HepG2 (cell line): ENCODE measurements around the gene HEPH. TPM values are rescaled to one million over a fixed set of nuclear protein-coding genes. Genes with fewer than 3 reads are reported as not detected.

ENCODE experiments used
- ATAC-seq: fragments of 200-7000 bp; cut with Tn5 transposase; 3 replicates; pipeline ENCODE4 v1.9.1; 2020; ENCODE audit warnings: mild to moderate bottlenecking, moderate library complexity
- BruUV-seq: library from RNA; stranded (reverse); fragments of 400-500 nt; replicated peaks from 2 replicates; lab custom pipeline; 2021; lab: Mats Ljungman, UMichigan
- CTCF ChIA-PET: fragments of 300-600 bp; formaldehyde crosslinking; extraction: SDS; loops from one replicate; lab custom pipeline; 2021; ENCODE audit warnings: low total read pairs, inconsistent platforms, low intra/inter-chr PET ratio; lab: Yijun Ruan, JAX
- POLR2A ChIA-PET: fragments of 350-600 bp; sonication (Branson Sonifier 250); formaldehyde crosslinking; loops from one replicate; lab custom pipeline; 2020; ENCODE audit warnings: antibody characterized with exemption, inconsistent platforms; lab: Yijun Ruan, JAX
- DNase-seq: peaks from one replicate; pipeline ENCODE4 v3.0.0-alpha.2; 2015; ENCODE audit warnings: low spot score
- FAIRE-seq: peaks from 3 replicates; lab custom pipeline; 2011; peaks lifted over from hg19 to GRCh38; lab: Jason Lieb, UNC
- H2AFZ ChIP-seq: one replicate; pipeline ENCODE4 v1.6.1; 2011; ENCODE audit warnings: low read length, inconsistent platforms
- H3K27ac ChIP-seq: fragments of 300-600 bp; 3 replicates; pipeline ENCODE4 v1.8.0; 2011; ENCODE audit warnings: mixed run types, mild to moderate bottlenecking, mixed read lengths, low read length, inconsistent platforms; ENCODE audit not compliant: insufficient read depth; ENCODE audit errors: extremely low read length
- H3K27me3 ChIP-seq, 2 experiments: fragments of 200-600 bp in 1 of 2; 2 replicates in 1 of 2; 3 replicates in 1 of 2; pipeline versions ENCODE4 v1.6.0 to v1.8.0; 2011; ENCODE audit warnings: low read length in 2 of 2, mild to moderate bottlenecking in 2 of 2, moderate library complexity in 2 of 2, inconsistent platforms in 1 of 2; ENCODE audit not compliant: insufficient read depth in 2 of 2, control insufficient read depth in 1 of 2
- H3K36me3 ChIP-seq, 2 experiments: fragments of 200-600 bp in 1 of 2; replicated peaks in 1 of 2; 2 replicates in 1 of 2; 3 replicates in 1 of 2; pipeline versions ENCODE4 v1.5.1 to v1.8.0; 2011; ENCODE audit warnings: low read length in 2 of 2, inconsistent platforms in 1 of 2; ENCODE audit not compliant: insufficient read depth in 2 of 2, control insufficient read depth in 1 of 2
- H3K4me1 ChIP-seq: 2 replicates; pipeline ENCODE4 v1.5.1; 2012; ENCODE audit warnings: low read length, inconsistent platforms; ENCODE audit not compliant: insufficient read depth
- H3K4me2 ChIP-seq: 2 replicates; pipeline ENCODE4 v1.6.0; 2011; ENCODE audit warnings: low read depth, low read length, inconsistent platforms
- H3K4me3 ChIP-seq, 3 experiments: fragments of 200-600 bp in 1 of 3; sonication (generic), shearing (Covaris generic) in 1 of 3; replicated peaks in 1 of 3; 2 replicates each; pipeline ENCODE4 v1.5.1; 2011 to 2016; ENCODE audit warnings: low read length in 3 of 3, inconsistent platforms in 2 of 3, low read depth in 2 of 3, mild to moderate bottlenecking in 2 of 3, control low read depth in 1 of 3, mixed read lengths in 1 of 3; ENCODE audit not compliant: insufficient read depth in 1 of 3
- H3K79me2 ChIP-seq: one replicate; pipeline ENCODE4 v1.6.1; 2011; ENCODE audit warnings: low read length, inconsistent platforms; ENCODE audit not compliant: insufficient read depth
- H3K9ac ChIP-seq: 2 replicates; pipeline ENCODE4 v1.6.0; 2011; ENCODE audit warnings: mild to moderate bottlenecking, low read depth, low read length, inconsistent platforms; ENCODE audit not compliant: insufficient read depth
- H3K9me3 ChIP-seq: 2 replicates; pipeline ENCODE4 v1.5.1; 2012; ENCODE audit warnings: mild to moderate bottlenecking, low read length
- H4K20me1 ChIP-seq: 2 replicates; pipeline ENCODE4 v1.6.0; 2011; ENCODE audit warnings: inconsistent platforms, mild to moderate bottlenecking, low read length, moderate library complexity; ENCODE audit not compliant: insufficient read depth
- FOSL2 ChIP-seq: sonication (generic); formaldehyde crosslinking; IDR thresholded peaks from 2 replicates; pipeline ENCODE4 v1.4.0; 2020; ENCODE audit warnings: missing genetic modification reagents
- KDM6A ChIP-seq: IDR thresholded peaks from 2 replicates; pipeline ENCODE4 v1.6.1; 2016; ENCODE audit warnings: low read depth
- MAFF ChIP-seq: IDR thresholded peaks from 2 replicates; pipeline ENCODE4 v1.6.1; 2011; ENCODE audit warnings: low read depth, low read length, improper control_type of control experiment
- SRY ChIP-seq: sonication (generic); formaldehyde crosslinking; IDR thresholded peaks from 2 replicates; pipeline ENCODE4 v1.8.0; 2022; ENCODE audit warnings: mild to moderate bottlenecking, missing genetic modification reagents
- STAG1 ChIP-seq: sonication (generic); formaldehyde crosslinking; IDR thresholded peaks from 2 replicates; pipeline ENCODE4 v1.4.0; 2020; ENCODE audit warnings: missing genetic modification reagents
- TCF7 ChIP-seq: sonication (generic); IDR thresholded peaks from 2 replicates; pipeline ENCODE4 v1.6.1; 2016; ENCODE audit warnings: antibody characterized with exemption, low read depth
- ZBTB42 ChIP-seq: sonication (generic); formaldehyde crosslinking; IDR thresholded peaks from 2 replicates; pipeline ENCODE4 v1.5.0; 2020; ENCODE audit warnings: mild to moderate bottlenecking, missing genetic modification reagents
- ZBTB44 ChIP-seq: sonication (generic); formaldehyde crosslinking; IDR thresholded peaks from 2 replicates; pipeline ENCODE4 v1.4.0; 2020; ENCODE audit warnings: missing genetic modification reagents
- ZNF891 ChIP-seq: sonication (generic); formaldehyde crosslinking; IDR thresholded peaks from 2 replicates; pipeline ENCODE4 v1.5.0; 2020; ENCODE audit warnings: mild to moderate bottlenecking, missing genetic modification reagents
- WGBS: methylation state at CpG from one replicate; pipeline ENCODE4 v1.1.6; 2017; ENCODE audit warnings: low lambda C conversion rate; 5-methylcytosine and 5-hydroxymethylcytosine counted together
- in situ Hi-C: cut with HindIII; loops from 2 replicates; pipeline ENCODE4 v1.10.0; 2017; ENCODE audit warnings: low pct_unique_long_range_greater_than_20kb; ENCODE audit not compliant: extremely low pct_ligation_motif_present
- intact Hi-C: fragments of 100-400 bp; cut with micrococcal nuclease; formaldehyde crosslinking; loops from one replicate; pipeline ENCODE4 v1.10.0; 2022; ENCODE audit not compliant: unreplicated experiment
- polyA plus RNA-seq, 8 experiments: library from polyadenylated mRNA; depleted of rRNA in 3 of 8; stranded (reverse) in 7 of 8; unstranded in 1 of 8; fragments of >200 nt; fragmentation: Illumina TruSeq in 4 of 8; extraction: Trizol in 4 of 8; gene quantifications; 2 replicates each; pipeline versions ENCODE4 v1.2.1 to v1.2.3, GENCODE V29; 2011 to 2016; ENCODE audit warnings: low read depth in 4 of 8, missing spikeins in 1 of 8, mixed read lengths in 1 of 8; ENCODE audit not compliant: insufficient read depth in 1 of 8
- total RNA-seq, 5 experiments: library from RNA; depleted of rRNA; stranded (reverse); fragments of >200 nt; fragmentation: Illumina TruSeq; extraction: Trizol; gene quantifications; 2 replicates each; pipeline ENCODE4 v1.2.3, GENCODE V29; 2016; ENCODE audit warnings: low read depth in 1 of 5
- TF ChIP-seq, protein P1 (sequence below): sonication (generic); formaldehyde crosslinking; IDR thresholded peaks from 2 replicates; pipeline ENCODE4 v1.5.0; 2020; ENCODE audit warnings: missing genetic modification reagents
- TF ChIP-seq, protein P2 (sequence below): sonication (generic); formaldehyde crosslinking; IDR thresholded peaks from 2 replicates; pipeline ENCODE4 v1.5.0; 2020; ENCODE audit warnings: mild to moderate bottlenecking, low read depth, missing genetic modification reagents, borderline replicate concordance
- TF ChIP-seq, protein P3 (sequence below): sonication (generic); formaldehyde crosslinking; conservative IDR thresholded peaks from 2 replicates; pipeline ENCODE4 v1.4.0; 2020; ENCODE audit warnings: missing genetic modification reagents

The HEPH gene
- total and polyA plus RNA-seq, 2 of the 13 experiments (the other 11 are each of a cell fraction or from before 2014, with no cell fraction given), result not detected

DNA sequence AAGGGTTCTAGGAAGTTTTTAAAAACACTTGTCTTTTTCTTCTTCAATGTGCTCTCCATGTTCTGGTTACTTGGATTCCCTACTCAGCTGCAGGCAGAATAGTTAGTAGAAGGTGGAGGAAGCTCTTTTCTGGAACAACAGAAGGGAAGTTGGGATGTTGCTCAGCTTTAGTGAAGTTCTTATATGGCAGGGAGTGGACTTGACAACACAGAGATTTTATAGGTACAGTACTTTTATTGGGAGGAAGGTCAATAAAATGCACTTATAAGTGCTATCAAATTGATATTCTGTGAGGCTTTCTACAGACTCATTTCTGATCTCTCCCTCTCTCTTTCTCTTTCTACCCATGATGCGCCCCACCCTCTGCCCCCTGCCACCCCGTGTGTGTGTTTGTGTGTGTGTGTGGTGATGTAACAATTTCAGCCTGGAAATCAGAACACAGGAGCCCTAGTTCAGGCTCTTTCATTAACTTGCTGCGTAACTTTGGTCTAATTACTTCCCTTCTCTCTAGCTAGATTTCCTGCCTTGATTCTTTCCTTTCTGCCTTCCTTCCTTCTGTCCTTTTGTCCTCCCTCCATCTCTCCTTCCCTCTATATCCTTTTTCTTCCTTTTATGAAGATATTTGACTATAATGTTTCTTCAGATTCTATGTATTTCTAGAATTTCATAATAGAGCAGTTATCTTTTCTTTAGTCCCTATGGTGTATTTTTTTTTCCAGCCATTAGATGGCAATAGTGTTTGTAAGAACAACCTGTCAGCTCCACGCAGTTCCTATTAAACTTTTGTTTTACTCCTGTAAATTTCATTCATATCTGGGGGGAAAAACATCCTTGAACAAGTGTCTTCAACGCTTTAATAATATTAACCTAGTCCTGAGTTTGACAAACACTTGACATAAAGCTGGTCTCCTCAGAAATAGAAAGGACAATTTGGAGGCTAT lies 37.1 kb downstream of the HEPH start:
- Histone ChIP-seq H3K4me1 (no peaks in the 10 kb centered on the region), H3K36me3 (no peaks in the 10 kb centered on the region), H4K20me1 (no peaks in the 10 kb centered on the region), H3K9ac (no peak overlapping the region), H3K4me2 (no peak overlapping the region), H3K9me3 (no peaks in the 10 kb centered on the region), H3K4me3 (no peak overlapping the region), H2AFZ (no peak overlapping the region), H3K27ac (no peak overlapping the region), H3K27me3 (no peaks in the 10 kb centered on the region), H3K79me2 (no peaks in the 10 kb centered on the region)
- 18% methylated on average over 5 of the region's 5 CpGs for WGBS
- FAIRE-seq (no peak), DNase-seq (no peak), ATAC-seq (no peak)
- no TSS peak for BruUV-seq
- peak; percentile 17; the same call in 1 of the 2 replicates for TF ChIP-seq STAG1 (CRISPR knock-in tag)
- no peak for TF ChIP-seq TCF7
- in situ Hi-C loops (no loop called here), intact Hi-C loops (loop anchor here (2.0 kb wide), 1 partner anchor 530 kb away; no protein-coding TSS in a partner anchor)
- ChIA-PET CTCF (no interaction called here), POLR2A (no interaction called here)

DNA sequence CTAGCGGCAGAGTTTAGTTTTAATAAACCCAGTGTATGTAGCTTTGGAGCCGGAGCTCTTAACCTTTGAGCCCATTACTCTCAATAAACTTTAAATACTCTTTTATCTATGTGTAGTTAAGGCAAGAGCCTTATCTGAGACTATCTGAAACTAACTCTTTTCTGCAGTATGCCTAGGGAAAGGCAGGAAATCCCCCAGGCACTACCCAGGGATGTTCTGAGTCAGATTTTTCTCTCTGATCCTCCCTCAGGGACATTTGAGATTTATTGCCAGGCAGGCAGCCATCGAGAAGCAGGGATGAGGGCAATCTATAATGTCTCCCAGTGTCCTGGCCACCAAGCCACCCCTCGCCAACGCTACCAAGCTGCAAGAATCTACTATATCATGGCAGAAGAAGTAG lies 39.1 kb downstream of the HEPH start:
- Histone ChIP-seq H4K20me1 (no peaks in the 10 kb centered on the region), H3K27me3 (no peaks in the 10 kb centered on the region), H3K9me3 (no peaks in the 10 kb centered on the region), H3K36me3 (no peaks in the 10 kb centered on the region), H3K79me2 (no peaks in the 10 kb centered on the region), H3K9ac (no peak overlapping the region), H3K27ac (no peak overlapping the region), H3K4me2 (no peak overlapping the region), H3K4me1 (no peaks in the 10 kb centered on the region), H2AFZ (no peak overlapping the region), H3K4me3 (no peak overlapping the region)
- FAIRE-seq (no peak), DNase-seq (no peak), ATAC-seq (no peak)
- in situ Hi-C loops, result no loop called here
- intact Hi-C loops, result no loop called here
- ChIA-PET POLR2A (no interaction called here), CTCF (no interaction called here)
- BruUV-seq, result no TSS peak
- 0% methylated on average over 4 of the region's 5 CpGs for WGBS
- TF ChIP-seq ZBTB42 (CRISPR knock-in tag) (no peak), ZBTB44 (CRISPR knock-in tag) (no peak), FOSL2 (no peak), MAFF (no peak), KDM6A (CRISPR knock-in tag) (no peak), ZNF891 (CRISPR knock-in tag) (no peak), SRY (no peak)
- TF ChIP-seq, protein P1, sequence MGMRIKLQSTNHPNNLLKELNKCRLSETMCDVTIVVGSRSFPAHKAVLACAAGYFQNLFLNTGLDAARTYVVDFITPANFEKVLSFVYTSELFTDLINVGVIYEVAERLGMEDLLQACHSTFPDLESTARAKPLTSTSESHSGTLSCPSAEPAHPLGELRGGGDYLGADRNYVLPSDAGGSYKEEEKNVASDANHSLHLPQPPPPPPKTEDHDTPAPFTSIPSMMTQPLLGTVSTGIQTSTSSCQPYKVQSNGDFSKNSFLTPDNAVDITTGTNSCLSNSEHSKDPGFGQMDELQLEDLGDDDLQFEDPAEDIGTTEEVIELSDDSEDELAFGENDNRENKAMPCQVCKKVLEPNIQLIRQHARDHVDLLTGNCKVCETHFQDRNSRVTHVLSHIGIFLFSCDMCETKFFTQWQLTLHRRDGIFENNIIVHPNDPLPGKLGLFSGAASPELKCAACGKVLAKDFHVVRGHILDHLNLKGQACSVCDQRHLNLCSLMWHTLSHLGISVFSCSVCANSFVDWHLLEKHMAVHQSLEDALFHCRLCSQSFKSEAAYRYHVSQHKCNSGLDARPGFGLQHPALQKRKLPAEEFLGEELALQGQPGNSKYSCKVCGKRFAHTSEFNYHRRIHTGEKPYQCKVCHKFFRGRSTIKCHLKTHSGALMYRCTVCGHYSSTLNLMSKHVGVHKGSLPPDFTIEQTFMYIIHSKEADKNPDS (CRISPR knock-in tag), result no peak
- TF ChIP-seq, protein P2, sequence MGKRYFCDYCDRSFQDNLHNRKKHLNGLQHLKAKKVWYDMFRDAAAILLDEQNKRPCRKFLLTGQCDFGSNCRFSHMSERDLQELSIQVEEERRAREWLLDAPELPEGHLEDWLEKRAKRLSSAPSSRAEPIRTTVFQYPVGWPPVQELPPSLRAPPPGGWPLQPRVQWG (CRISPR knock-in tag), result no peak
- TF ChIP-seq, protein P3, sequence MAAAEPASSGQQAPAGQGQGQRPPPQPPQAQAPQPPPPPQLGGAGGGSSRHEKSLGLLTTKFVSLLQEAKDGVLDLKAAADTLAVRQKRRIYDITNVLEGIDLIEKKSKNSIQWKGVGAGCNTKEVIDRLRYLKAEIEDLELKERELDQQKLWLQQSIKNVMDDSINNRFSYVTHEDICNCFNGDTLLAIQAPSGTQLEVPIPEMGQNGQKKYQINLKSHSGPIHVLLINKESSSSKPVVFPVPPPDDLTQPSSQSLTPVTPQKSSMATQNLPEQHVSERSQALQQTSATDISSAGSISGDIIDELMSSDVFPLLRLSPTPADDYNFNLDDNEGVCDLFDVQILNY (CRISPR knock-in tag), result no peak
